ENCODE data around the gene MSMP.
A peak's percentile ranks its signal among the peaks of the same experiment; 100 is the strongest.

DNA sequence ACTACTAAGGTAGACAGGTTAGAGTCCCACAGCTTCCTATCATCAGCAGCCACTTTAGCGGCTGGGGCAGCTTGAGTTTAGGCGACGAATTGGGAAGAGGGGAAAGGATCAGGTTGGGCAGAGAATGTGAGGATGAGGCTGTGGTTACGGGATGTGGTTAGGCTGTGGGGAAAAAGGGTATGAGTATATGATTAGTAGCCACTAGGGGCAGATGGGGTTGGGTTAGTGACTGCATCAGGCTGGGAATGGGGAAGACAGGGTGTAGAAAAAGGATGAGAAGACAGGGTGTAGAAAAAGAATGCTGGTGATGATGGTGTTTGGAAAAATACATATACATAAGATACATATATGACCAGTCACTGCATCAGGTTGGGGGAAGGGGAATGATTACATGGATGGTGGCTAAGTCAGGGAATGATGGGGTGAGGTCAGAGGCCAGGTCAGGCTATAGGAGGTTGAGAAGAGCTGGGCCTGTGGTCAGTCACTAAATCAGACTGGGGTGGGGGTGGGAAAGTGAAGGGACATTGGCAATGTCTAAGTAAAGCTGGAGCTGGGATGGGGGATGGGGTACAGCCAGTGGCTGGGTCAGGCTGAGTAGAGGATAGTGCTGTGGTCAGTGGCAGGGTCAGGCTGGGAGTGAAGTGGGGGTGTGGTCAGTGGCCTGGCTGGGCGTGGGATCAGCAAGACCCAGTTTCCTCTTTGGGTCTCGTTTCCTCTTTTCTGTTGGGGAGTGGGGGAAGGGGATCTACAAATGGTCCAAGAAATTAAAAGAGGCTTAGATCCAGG, 24.2 kb downstream of the MSMP start:
- TF ChIP-seq SETDB1 (IDR thresholded peaks at IDR 0.05; ENCODE audit: low read length) = no peak
- TF ChIP-seq ZNF232 (CRISPR knock-in tag; IDR thresholded peaks at IDR 0.05) = no peak
- no peak for TF ChIP-seq ZNF253 (CRISPR knock-in tag; conservative IDR thresholded peaks at IDR 0.05)
- TF ChIP-seq E2F5 (CRISPR knock-in tag; IDR thresholded peaks at IDR 0.05) = no peak
- peak; percentile 56 to 67 (median 64) for TF ChIP-seq CTCF (IDR thresholded peaks at IDR 0.05 in 2 of 3, conservative IDR thresholded peaks at IDR 0.05 in 1 of 3; ENCODE audit: insufficient read depth in 2 of 3, low read depth in 1 of 3, low read length in 3 of 3)

All from K562 (cell line).